Measurements from ENCODE around the gene MRAP2. TPM values are rescaled to one million over a fixed set of nuclear protein-coding genes. Genes with fewer than 3 reads are reported as not detected.

The MRAP2 gene
- 1.2 to 1.8 TPM (median 1.6 TPM) in 5 replicates for total RNA-seq (2022; extraction: Qiagen RNA extraction)

GRCh38 chr6:84033523-84034451 is at the start of gene MRAP2:
MRAP2 (plus strand) TSS chr6:84033772; CDS start chr6:84055319, 21,547 bp downstream.

Other genes starting within 250 kb of the MRAP2 start
- gene RIPPLY2, start 180.4 kb upstream of the MRAP2 start, total RNA-seq (2022; extraction: Qiagen RNA extraction) = 0.33 to 0.70 TPM (median 0.38 TPM) in 5 replicates
- gene CYB5R4, start 174.1 kb upstream of the MRAP2 start, total RNA-seq (2022; extraction: Qiagen RNA extraction) = 18.9 to 28.2 TPM (median 21.0 TPM) in 5 replicates
- gene CEP162, start 193.9 kb downstream of the MRAP2 start, total RNA-seq (2022; extraction: Qiagen RNA extraction) = 1.5 to 1.9 TPM (median 1.7 TPM) in 5 replicates